Activated CD8-positive, alpha-beta memory T cell treated with anti-CD3 and anti-CD28 coated beads for 24 hours (primary cell): Measurements from ENCODE around the gene FTO.
"Not testable (repeated sequence)": the region's sequence is repeated elsewhere in the genome, so short reads cannot be mapped to it uniquely, and the experiment has no call there.

ENCODE experiments used
- DNase-seq: peaks from one replicate; pipeline ENCODE4 v3.0.0-alpha.2; 2020

The FTO gene

DNA sequence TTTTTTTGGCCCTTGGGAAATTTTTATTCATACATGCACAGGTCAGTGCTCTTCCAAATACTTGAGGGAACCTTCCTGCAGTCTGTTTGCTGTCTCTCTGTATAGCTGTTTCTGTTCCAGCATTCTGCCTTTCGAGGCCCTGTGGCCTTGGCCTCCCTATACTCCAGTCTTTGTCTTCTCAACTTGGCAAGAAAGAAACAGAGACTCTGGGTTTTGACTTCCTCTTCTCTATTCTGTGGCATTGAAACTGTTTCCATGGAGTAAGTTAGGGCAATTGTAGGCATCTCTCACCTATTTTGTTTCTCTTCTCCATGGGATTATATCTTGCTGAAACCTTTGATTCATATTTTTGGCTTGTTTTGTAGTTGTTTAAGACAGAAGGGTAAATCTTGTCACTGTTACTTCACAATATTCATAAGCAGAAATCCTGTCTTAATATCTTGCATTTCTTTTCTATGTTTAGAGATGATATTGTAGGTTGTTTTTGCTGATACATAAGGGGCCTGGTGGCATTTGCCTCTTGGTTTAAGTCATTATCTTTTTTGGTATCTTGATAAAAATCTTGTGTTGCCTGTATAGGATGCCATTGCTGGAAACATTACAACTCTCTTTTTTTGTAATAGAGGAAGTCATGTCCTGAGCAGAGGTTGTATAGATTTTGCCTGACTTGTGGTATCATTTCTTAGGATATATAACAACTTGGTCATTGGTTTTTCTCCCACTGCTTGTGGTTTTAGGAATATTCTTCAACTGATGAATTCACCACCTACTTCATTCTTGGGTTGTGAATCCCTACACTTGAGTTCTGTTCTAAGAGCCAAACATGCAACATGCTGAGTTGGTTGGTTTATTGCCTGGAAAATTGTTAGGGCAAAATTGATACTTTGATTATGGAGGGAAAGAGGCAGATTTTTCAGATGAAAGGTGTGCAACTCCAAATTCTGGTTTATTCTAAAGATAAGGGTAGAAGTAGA, 168.6 kb downstream of the FTO start:
- DNase-seq, result no peak

GRCh38 chr16:53876811-53877210, 172.9 kb downstream of the FTO start:
- no peak for DNase-seq

DNA sequence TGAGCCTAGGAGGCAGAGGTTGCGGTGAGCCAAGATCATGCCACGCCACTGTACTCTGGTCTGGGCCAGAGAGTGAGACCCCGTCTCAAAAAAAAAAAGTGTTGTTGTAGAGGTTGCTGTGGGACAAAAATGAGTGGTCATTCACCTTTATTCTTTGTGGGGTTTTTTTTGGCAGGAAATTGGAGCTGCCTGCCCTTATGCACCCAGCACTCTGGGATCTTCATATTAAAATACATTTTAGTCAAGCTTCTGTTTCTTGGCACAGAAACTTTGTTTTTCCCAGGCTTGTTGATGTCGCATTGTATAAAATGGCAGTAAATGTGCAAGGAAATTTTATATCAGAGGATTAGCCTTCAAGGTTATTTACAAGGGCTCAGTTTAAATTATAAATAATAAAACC, 174.3 kb downstream of the FTO start:
- DNase-seq, result no peak

- DNase-seq, result no peak
Measured at GRCh38 chr16:53881371-53881770, 177.4 kb downstream of the FTO start.

- no peak for DNase-seq
Measured at GRCh38 chr16:53882310-53882709, 178.4 kb downstream of the FTO start.

DNA sequence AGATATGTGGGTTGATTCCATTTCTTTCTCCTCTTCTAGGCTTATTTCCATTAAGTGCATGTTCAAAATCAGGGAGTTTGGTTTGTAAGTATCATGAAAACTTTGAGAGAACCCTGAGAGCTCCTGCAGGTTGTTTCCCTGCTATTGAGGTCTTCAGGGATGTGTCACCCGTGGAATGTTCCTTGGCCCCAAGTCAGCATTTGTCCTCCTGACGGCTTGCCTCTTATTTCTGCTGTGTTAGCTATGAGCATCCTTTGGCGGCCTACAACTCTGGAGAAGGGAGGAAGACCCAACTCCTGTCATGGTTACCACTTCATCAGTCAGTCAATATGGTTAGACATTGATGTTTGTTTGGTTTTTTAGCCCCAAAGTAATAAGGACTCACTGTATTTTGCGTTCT, 180.8 kb downstream of the FTO start:
- DNase-seq, result no peak

DNA sequence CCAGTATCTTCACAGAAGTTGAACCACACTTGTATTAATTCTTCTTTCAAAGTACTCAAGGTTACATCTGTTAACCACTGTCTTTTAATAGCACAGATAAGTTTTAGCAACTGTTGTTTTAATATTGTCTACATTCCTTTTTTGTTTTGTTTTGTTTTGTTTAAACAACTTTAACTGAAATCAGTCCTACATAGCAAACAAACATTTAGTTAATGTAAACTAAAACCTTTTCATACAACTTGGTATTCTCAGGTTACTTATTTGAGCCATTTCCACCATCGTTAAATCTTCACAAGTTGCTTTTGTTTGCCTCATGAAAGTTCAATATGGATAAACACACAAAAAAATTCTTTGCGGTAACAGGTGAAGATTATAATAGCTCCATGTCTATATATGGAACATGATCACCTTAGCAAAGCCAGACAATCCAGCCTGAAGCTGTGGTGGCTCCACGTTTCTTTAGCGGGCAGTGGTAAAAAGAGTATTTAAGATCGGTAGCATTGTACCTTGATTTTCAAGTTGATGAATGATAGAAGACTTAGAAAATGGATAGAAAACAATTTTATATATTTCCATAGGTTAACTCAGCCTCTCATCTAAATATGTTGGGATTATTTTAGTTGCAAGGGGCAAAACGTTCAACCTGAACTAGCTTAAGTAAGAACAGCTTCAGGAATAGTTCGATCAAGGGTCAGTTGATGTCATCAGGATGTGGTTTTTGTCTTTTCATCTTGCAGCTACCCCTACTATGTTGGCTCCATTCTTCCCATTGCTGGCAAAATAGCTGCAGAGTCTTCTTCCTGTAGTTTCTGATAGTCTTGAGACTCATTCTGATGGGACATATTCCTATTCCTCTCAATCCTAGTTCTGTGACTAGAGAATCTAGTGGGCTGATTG, 182.8 kb downstream of the FTO start:
- DNase-seq, result no peak

DNA sequence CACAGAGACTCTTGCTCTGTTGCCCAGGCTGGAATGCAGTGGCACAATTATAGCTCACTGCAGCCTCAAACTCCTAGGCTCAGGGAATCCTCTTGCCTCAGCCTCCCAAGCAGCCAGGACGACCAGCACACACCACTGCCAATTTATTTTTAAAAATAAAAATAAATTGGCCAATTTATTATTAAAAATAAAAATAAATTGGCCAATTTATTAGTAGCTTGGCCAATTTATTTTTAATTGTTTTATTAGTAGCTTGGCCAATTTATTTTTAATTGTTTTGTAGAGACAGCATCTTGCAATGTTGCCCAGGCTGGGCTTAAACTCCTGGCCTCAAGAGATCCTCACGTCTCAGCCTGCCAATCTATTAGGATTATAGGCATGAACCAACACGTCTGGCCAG, 184.3 kb downstream of the FTO start:
- no peak for DNase-seq

DNA sequence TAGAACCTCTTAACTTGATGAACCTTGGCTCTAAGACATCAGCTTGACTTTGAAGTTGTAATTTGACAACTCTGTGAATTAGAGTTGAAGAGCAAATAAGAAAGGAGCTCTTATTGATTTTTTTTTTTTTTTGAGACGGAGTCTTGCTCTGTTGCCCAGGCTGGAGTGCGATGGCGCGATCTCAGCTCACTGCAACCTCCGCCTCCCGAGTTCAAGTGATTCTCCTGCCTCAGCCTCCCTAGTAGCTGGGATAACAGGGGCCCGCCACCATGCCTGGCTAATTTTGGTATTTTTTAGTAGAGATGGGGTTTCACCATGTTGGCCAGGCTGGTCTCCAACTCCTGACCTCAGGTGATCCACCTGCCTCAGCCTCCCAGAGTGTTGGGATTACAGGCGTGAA, 186.9 kb downstream of the FTO start:
- DNase-seq, result not testable (repeated sequence)

DNA sequence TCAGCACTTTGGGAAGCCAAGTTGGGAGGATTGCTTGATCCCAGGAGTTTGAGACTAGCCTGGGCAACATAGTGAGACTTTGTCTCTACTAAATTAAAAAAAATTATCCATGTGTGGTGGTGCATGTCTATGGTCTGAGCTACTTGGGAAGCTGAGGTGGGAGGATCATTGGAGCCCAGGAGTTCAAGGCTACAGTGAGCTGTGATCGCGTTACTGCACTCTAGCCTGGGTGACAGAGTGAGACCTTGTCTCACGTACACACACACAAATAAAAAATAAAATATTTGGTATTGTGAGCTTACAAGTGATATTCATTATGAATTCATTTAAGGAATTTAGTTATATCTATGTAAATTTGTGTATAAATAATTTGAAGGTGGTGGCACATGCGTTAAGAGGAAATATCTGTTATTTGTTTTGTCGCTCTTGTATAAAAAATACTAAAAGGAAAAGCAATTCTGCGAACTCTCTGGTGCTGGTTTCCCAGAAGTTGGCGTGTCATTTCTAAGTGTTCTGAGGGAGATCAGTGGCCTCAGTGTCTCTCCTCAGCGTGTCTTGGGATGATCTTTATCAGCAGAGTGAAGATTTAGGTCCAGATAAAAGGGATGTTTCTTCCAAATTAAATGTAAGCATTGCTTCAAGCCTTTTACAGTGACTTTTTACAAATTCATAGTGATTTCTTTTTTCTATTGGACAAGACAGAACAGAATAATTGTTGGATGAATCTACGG, 187.6 kb downstream of the FTO start:
- DNase-seq, result no peak

- peak; percentile 60 for DNase-seq
Measured at GRCh38 chr16:53892155-53892554, 188.2 kb downstream of the FTO start.

DNA sequence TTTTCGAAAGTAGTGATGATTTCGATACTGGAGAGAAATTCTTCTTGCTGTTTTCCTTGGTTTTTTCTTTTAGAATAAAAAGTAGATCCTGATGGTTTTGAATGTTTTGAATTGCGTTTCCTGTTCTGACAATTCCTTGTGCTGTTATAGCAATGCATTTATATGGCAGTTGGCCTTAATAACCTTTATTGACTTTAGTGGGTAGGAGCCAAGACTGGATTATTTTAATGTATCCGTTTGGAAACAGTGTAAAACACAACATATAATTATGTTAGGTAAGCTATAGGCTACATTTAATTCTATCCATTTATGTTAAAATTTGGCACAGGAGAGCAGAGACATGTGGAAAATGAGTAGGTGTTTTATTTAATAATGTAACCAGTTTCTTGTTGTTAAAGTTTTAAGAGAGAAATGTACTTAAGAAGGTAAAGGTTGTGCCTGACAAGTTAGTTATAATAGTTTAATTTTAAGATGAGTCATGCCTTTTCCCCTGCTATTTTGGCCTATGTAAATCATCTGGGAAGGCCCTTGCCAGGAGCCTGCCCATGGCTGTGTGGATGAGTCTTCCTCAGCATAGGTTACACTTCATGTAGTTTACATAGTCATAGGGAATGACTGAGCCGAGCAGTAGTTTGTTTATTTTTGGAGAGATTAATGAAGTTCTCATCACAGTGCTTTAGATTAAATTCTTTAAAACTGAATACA, 189.9 kb downstream of the FTO start:
- no peak for DNase-seq

- no peak for DNase-seq
Measured at GRCh38 chr16:53894686-53895085, 190.7 kb downstream of the FTO start.

DNA sequence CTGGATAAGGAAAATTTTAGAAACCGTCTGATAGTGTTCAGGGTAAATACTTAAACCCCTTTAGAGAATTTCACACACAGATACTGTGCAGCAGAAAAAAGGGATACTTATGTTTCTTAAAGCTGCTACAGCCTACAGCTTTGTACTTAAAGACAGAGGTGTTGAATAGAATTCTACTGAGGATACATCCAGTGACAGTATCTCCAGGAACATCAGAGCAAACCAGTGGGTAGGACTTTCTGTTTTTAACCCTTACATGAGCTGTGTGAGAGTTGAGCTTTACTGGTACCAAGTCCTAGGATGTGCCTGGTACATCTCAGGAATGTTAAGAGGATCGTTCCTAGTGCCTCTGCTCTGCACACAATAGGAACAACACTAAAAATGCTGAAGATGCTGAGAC, 191.5 kb downstream of the FTO start:
- no peak for DNase-seq

DNA sequence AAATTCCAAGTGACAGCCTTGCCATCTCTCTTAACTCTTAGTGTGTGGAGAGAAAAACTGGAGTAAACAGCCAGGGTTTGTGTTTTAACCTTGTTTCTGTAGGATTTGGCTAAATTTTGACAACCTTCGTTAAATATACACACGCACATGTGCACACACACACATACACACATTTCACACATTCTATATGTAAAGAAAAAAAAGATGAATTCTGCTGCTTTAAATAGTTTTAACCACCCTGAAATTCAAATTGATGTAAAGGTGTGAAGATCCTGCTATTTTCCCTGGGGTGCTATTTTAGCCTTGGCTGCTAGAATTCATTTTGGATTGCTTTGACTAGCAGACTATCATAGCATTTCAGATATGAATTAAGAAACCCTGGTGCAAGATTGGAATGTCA, 191.9 kb downstream of the FTO start:
- DNase-seq, result no peak

DNA sequence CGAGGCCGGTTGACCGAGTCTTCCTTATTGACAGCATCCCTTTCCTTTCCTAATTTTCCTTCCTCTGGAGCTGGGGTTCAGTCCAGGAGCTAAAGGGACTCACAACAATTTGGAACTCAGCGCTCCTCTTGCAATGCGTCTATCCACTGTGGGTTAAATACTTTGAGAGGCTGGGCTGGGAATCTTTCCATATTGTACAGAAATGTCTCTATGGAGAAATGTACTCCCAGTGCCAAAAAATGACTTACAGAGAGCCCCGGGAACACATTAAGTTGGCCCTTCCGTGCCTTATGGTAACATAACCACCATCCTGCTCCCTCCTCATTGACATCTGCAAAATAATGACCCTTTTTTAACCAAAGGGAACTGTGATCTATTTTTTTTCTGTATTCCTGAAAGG, 192.8 kb downstream of the FTO start:
- no peak for DNase-seq

DNA sequence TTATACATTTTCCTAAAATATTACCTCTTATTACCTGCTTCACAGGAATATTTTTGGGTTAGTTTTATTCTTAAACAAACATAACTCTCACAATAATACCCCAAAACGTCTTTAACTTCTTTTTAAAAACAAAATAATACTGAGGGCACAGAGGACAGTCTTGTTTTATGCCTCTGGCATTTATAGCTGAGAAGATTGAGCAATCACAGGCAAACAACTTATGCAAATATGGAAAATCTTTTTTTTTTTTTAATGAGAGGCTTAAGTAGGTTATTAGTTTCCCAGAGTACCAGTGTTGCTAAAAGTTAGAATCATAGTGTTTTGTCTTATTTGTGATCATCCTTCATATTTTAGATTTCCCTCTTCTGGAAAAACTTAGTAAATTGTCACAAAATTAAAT, 195.0 kb downstream of the FTO start:
- no peak for DNase-seq

GRCh38 chr16:53899431-53899830, 195.5 kb downstream of the FTO start:
- no peak for DNase-seq

GRCh38 chr16:53900667-53901066, 196.7 kb downstream of the FTO start:
- no peak for DNase-seq

DNA sequence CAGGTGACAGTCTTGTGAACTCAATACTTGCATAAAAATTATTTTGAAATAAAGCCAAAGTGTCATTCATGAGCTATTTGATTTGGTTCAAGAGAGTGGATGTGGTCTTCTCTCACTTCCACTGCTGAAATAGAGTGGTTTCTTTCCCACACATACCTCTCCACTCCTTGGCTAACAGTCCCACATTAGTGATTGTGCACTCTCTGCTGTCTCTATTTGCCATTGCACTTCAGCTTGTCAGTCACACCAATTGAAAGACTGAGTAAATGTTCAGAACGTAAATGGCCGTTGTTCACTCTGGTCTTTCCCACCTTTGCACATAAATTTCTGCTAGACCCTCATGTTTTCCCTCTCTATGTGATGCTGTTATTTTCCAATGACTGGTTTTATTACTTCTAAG, 197.5 kb downstream of the FTO start:
- DNase-seq, result no peak

DNA sequence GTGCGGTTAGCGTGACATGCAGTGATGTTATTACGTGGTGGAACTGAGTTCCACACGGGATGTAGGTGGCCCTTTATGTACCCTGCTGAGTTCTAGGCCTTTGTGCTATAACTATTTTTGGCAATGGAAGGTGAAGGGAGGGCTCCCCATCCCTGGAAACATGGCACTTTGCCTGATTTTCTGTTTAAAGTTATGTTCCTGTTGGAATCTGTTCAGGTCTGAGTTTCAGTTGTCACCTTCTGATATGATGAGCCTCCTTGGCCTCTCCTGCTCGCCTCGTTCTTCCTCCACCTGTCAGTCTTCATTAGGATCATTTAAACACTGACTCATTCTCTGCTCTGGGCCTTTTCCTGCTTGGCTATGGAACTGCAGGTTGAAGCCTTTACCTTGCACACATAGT, 200.6 kb downstream of the FTO start:
- DNase-seq, result no peak

DNA sequence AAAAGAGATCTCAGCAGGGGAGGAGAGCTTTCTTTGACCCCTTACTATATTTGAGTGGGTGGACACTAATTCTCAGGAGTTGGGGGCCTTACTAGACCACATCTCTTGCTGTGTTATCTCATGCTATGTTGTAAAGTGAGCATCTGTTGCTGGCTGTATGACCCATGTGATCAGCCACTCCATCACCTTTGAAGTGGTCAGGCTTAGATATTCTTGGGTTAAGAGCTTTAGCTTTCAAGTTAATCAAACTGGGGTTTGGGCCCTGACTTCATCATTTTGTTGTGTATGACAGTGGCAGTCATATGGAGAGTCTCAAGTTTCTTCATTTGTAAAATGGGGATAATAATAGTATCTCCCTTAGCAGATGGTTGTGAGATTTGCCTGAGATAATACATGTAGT, 201.1 kb downstream of the FTO start:
- no peak for DNase-seq

DNA sequence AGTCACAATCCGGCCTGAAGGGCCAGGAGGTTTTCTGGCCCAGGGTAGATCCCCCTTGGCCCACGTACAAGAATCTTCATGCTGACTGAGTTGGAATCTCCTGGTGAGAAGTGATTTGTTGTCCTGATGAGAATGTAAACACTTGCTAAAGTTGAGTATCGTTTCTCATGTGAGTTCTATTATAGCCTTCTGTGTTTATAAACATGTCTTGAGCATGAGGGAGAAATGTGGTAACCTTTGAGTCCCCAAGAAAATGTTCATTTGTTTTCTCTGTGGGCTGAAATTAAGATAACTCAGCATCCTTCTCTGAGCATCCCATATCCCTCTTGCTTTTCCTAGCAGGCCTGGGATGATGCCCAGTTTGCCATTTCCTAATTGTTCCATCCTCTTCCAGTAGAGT, 204.8 kb downstream of the FTO start:
- no peak for DNase-seq
